HG03565 (cell line): Measurements from ENCODE around the gene SLC9A5.

Experiments
- ATAC-seq: cut with Tn5 transposase; IDR thresholded peaks from one replicate; pipeline ENCODE4 v1.9.1; 2021; ENCODE audit warnings: mild to moderate bottlenecking, moderate library complexity; ENCODE audit not compliant: unreplicated experiment

The SLC9A5 gene

GRCh38 chr16:67255553-67256221 is 6.9 kb downstream of the SLC9A5 start:
- no peak for ATAC-seq

- no peak for ATAC-seq
Measured at GRCh38 chr16:67256701-67257230, 8.0 kb downstream of the SLC9A5 start.

GRCh38 chr16:67257486-67258160 is 8.8 kb downstream of the SLC9A5 start:
- ATAC-seq, result no peak

- no peak for ATAC-seq
Measured at GRCh38 chr16:67258161-67258835, 9.5 kb downstream of the SLC9A5 start.

- ATAC-seq, result no peak
Measured at GRCh38 chr16:67259705-67260104, 10.9 kb downstream of the SLC9A5 start.

- ATAC-seq, result no peak
Measured at GRCh38 chr16:67260426-67261063, 11.8 kb downstream of the SLC9A5 start.

- no peak for ATAC-seq
Measured at GRCh38 chr16:67263201-67263600, 14.4 kb downstream of the SLC9A5 start.

- no peak for ATAC-seq
Measured at GRCh38 chr16:67264277-67264676, 15.5 kb downstream of the SLC9A5 start.

GRCh38 chr16:67264866-67265265 is 16.1 kb downstream of the SLC9A5 start:
- ATAC-seq, result no peak

GRCh38 chr16:67265834-67266233 is 17.1 kb downstream of the SLC9A5 start:
- no peak for ATAC-seq

- ATAC-seq, result no peak
Measured at GRCh38 chr16:67268136-67268579, 19.4 kb downstream of the SLC9A5 start.

GRCh38 chr16:67269766-67270165 is 21.0 kb downstream of the SLC9A5 start:
- ATAC-seq, result no peak

- ATAC-seq, result no peak
Measured at GRCh38 chr16:67270931-67271338, 22.2 kb downstream of the SLC9A5 start.

GRCh38 chr16:67271446-67271845 is 22.7 kb downstream of the SLC9A5 start:
- no peak for ATAC-seq

GRCh38 chr16:67275321-67275720 is 26.5 kb downstream of the SLC9A5 start:
- ATAC-seq, result no peak

GRCh38 chr16:67277294-67277998 is 28.7 kb downstream of the SLC9A5 start:
- ATAC-seq, result no peak

GRCh38 chr16:67277999-67278772 is 29.4 kb downstream of the SLC9A5 start:
- no peak for ATAC-seq

GRCh38 chr16:67278773-67279295 is 30.1 kb downstream of the SLC9A5 start:
- ATAC-seq, result peak; percentile 23

- peak; percentile 57 for ATAC-seq
Measured at GRCh38 chr16:67279296-67280089, 30.7 kb downstream of the SLC9A5 start, which contains the start of gene PLEKHG4. TSS of gene PLEKHG4 (plus strand) at chr16:67279532. CDS start at chr16:67280045, 513 bp downstream.
